KMS-11 (cell line): ENCODE results near the gene GAS6.

Experiments used
- H2AFZ ChIP-seq: fragments of 200-600 bp; sonication (generic); 2 replicates; pipeline ENCODE4 v1.6.1; 2016; ENCODE audit warnings: antibody characterized with exemption, mixed run types, low read depth
- H3K27ac ChIP-seq: fragments of 200-600 bp; sonication (generic); 2 replicates; pipeline ENCODE4 v1.6.1; 2016; ENCODE audit warnings: mild to moderate bottlenecking, mixed run types
- H3K27me3 ChIP-seq: fragments of 200-600 bp; sonication (generic); 2 replicates; pipeline ENCODE4 v1.6.1; 2017; ENCODE audit warnings: mild to moderate bottlenecking, low read depth, mixed run types, moderate library complexity; ENCODE audit not compliant: insufficient read depth
- H3K36me3 ChIP-seq: fragments of 200-600 bp; sonication (generic); 2 replicates; pipeline ENCODE4 v1.6.1; 2017; ENCODE audit warnings: mild to moderate bottlenecking, mixed run types; ENCODE audit not compliant: insufficient read depth
- H3K4me1 ChIP-seq: fragments of 200-600 bp; sonication (generic); 2 replicates; pipeline ENCODE4 v1.6.1; 2016; ENCODE audit warnings: mild to moderate bottlenecking, low read depth, mixed run types; ENCODE audit not compliant: poor library complexity, severe bottlenecking
- H3K4me2 ChIP-seq: fragments of 200-600 bp; sonication (generic); 2 replicates; pipeline ENCODE4 v1.7.0; 2016; ENCODE audit warnings: mild to moderate bottlenecking, mixed run types
- H3K4me3 ChIP-seq: fragments of 200-600 bp; sonication (generic); IDR thresholded peaks from 2 replicates; pipeline ENCODE4 v1.6.1; 2017; ENCODE audit warnings: low read depth, low read length, mixed read lengths; ENCODE audit not compliant: insufficient read depth
- H3K79me2 ChIP-seq: fragments of 200-600 bp; sonication (generic); 2 replicates; pipeline ENCODE4 v1.6.1; 2016; ENCODE audit warnings: low read depth, mixed run types; ENCODE audit not compliant: insufficient read depth
- H3K9ac ChIP-seq: fragments of 200-600 bp; sonication (generic); 2 replicates; pipeline ENCODE4 v1.6.1; 2016; ENCODE audit warnings: mild to moderate bottlenecking, mixed run types
- H4K20me1 ChIP-seq: fragments of 200-600 bp; sonication (generic); 2 replicates; pipeline ENCODE4 v1.6.1; 2016; ENCODE audit warnings: mild to moderate bottlenecking, mixed run types; ENCODE audit not compliant: insufficient read depth
- CTCF ChIP-seq: fragments of 200-600 bp; sonication (generic); conservative IDR thresholded peaks from 2 replicates; pipeline ENCODE4 v1.6.1; 2017; ENCODE audit warnings: low read depth, mild to moderate bottlenecking, antibody characterized with exemption, low read length, moderate library complexity, mixed read lengths

GAS6 gene

DNA sequence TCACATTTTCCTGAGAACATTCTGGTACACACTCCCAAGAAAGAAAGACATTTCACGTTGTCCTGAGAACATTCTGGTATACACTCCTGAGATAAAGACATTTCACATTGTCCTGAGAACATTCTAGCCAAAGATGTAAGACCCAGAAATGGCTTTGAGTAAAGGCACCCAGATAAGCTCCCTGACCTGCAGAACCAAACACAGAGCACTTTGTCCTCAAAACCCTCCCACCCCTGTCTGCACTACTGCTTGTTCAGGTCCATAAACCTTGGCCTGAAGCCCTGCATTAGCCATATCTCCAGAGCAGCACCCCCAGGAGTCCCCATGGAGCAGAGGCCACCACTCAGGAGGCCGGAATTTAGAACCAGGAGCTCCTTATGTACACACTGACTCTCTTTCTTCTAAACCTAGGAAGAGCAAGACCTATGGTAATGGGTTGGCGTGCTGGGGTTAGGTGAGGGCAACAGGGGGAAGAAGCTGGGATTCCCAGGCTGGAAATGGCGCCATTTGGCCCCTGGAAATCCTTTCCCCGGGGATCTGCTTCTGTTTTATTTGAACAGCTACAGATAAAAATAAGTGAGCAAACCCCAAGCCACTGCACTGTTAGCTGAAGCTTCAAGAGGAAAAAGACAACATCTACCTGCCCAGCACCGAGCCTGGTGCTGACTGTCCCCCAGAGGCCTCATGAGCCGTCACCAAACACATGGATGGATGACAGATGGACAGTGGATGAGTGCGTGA, 13.7 kb downstream of the GAS6 start:
- TF ChIP-seq CTCF, result no peak
- Histone ChIP-seq H3K4me2 (no peak overlapping the region), H3K36me3 (no peaks in the 10 kb centered on the region), H3K4me1 (no peaks in the 10 kb centered on the region), H4K20me1 (no peaks in the 10 kb centered on the region), H3K79me2 (no peaks in the 10 kb centered on the region), H3K9ac (no peak overlapping the region), H2AFZ (no peak overlapping the region), H3K4me3 (no peak overlapping the region), H3K27me3 (no peaks in the 10 kb centered on the region), H3K27ac (no peak overlapping the region)

DNA sequence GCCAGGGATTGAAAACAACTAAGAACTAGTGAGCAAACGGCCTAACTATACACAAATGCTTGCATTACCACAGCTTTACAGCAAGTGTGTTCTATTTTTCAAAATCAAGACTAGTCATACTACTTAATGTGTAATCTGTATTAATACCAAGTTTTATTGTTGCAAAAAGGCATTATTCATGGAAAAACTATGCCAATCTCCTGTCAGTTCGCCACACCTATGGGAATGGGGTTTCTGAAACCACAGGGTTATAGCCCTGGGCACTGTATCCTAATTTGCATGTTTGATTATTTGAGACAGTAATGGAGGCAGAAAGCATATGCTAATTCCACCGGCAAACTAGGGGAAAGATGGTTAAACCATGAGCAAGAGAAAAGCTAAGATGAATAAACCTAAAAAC, 14.3 kb downstream of the GAS6 start:
- H3K4me3 ChIP-seq, result no peak overlapping the region
- H3K79me2 ChIP-seq, result no peaks in the 10 kb centered on the region
- H3K4me2 ChIP-seq, result no peak overlapping the region
- no peak overlapping the region for H3K27ac ChIP-seq
- H2AFZ ChIP-seq, result no peak overlapping the region
- no peaks in the 10 kb centered on the region for H3K36me3 ChIP-seq
- TF ChIP-seq CTCF, result no peak
- H3K4me1 ChIP-seq, result no peaks in the 10 kb centered on the region
- H3K9ac ChIP-seq, result no peak overlapping the region
- H4K20me1 ChIP-seq, result no peaks in the 10 kb centered on the region
- no peaks in the 10 kb centered on the region for H3K27me3 ChIP-seq

DNA sequence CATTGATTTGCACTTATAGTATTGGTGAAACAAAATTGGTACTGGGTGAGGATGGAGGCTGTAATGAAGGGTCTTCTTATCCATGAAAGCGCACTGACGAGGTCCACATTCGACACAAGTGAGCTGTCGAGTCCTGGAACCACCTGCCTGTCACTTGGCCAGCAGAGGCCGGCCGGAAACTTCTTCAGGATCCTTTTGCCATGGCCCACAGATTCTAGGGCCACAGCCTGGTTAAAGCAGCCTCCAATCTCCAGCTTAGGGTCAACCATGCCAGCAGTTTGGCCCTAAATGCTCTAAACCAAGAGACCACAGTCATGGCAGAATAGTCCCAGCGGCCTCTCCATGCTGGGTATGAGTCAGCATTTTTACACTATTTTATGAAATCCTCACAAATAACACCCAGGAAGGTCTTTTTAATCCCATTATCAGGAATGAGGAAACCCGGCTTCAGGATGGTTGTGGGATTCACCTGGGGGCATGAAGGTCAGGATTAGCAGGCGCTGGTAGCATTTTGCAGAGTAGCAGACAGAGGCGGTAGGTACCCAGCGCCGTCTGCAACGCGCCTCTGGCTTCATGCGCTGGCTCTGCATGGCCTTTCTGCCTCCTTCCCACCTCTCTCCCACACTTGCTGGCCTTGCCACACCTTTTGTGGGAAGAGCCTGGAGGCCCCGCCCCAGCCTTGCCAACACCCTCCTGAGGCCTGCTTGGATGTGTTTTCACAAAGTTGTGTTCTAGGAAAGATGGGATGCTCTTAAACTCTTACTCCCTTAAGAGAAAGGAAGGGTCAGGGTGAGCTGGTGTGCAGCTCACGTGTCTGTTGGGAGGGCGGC, 15.2 kb downstream of the GAS6 start:
- Histone ChIP-seq H3K4me2 (no peak overlapping the region), H3K9ac (no peak overlapping the region)

GRCh38 chr13:113848020-113848419, 15.9 kb downstream of the GAS6 start:
- no peaks in the 10 kb centered on the region for H4K20me1 ChIP-seq
- no peak overlapping the region for H3K4me2 ChIP-seq
- H3K9ac ChIP-seq, result no peak overlapping the region
- H3K27me3 ChIP-seq, result no peaks in the 10 kb centered on the region
- H3K36me3 ChIP-seq, result no peaks in the 10 kb centered on the region
- H2AFZ ChIP-seq, result no peak overlapping the region
- H3K4me3 ChIP-seq, result no peak overlapping the region
- no peaks in the 10 kb centered on the region for H3K4me1 ChIP-seq
- no peak overlapping the region for H3K27ac ChIP-seq
- no peaks in the 10 kb centered on the region for H3K79me2 ChIP-seq
- no peak for TF ChIP-seq CTCF

More for the DNA sequence above, 15.2 kb downstream of the GAS6 start:
- Histone ChIP-seq H4K20me1 (no peaks in the 10 kb centered on the region), H3K27me3 (no peaks in the 10 kb centered on the region), H3K36me3 (no peaks in the 10 kb centered on the region), H3K4me3 (no peak overlapping the region), H3K27ac (no peak overlapping the region), H3K79me2 (no peaks in the 10 kb centered on the region), H3K4me1 (no peaks in the 10 kb centered on the region), H2AFZ (no peak overlapping the region)
- TF ChIP-seq CTCF, result no peak
